Fibroblast of skin of right quadriceps (primary cell): ENCODE data around the gene SRPK3.

Source experiments
- DNase-seq: peaks from one replicate; pipeline ENCODE4 v3.0.0-alpha.2; 2013

Gene SRPK3

DNA sequence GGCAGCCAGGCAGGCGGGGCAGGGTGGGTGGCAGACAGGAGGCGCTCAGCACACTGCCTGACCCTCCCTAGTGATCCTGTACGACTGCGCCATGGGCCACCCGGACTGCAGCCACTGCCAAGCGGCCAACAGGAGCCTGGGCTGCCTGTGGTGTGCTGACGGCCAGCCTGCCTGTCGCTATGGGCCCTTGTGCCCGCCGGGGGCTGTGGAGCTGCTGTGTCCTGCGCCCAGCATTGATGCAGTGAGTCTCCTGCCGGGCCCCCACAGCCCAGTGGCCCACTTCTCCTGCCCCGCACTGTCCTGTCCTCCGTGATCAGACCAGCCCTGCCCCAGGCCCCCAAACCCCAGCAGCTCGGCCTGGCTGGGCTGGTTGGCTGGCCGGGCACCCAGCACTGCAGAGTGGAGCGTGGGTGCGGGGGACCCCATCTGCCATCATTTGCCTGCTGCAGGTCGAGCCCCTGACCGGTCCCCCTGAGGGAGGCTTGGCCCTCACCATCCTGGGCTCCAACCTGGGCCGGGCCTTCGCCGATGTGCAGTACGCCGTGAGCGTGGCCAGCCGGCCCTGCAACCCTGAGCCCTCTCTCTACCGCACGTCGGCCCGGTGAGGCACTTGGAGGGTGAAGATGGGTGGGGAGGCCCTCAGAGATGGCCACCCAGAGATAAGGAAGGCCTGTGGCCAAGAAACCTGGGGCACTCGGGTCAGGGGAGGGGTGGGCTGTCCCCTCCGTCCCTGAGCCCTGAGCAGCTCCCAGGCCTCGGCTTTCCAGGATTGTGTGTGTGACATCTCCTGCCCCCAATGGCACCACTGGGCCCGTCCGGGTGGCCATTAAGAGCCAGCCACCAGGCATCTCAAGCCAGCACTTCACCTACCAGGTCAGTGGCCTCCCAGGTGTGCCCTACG, 9.2 kb upstream of the SRPK3 start:
- no peak for DNase-seq

DNA sequence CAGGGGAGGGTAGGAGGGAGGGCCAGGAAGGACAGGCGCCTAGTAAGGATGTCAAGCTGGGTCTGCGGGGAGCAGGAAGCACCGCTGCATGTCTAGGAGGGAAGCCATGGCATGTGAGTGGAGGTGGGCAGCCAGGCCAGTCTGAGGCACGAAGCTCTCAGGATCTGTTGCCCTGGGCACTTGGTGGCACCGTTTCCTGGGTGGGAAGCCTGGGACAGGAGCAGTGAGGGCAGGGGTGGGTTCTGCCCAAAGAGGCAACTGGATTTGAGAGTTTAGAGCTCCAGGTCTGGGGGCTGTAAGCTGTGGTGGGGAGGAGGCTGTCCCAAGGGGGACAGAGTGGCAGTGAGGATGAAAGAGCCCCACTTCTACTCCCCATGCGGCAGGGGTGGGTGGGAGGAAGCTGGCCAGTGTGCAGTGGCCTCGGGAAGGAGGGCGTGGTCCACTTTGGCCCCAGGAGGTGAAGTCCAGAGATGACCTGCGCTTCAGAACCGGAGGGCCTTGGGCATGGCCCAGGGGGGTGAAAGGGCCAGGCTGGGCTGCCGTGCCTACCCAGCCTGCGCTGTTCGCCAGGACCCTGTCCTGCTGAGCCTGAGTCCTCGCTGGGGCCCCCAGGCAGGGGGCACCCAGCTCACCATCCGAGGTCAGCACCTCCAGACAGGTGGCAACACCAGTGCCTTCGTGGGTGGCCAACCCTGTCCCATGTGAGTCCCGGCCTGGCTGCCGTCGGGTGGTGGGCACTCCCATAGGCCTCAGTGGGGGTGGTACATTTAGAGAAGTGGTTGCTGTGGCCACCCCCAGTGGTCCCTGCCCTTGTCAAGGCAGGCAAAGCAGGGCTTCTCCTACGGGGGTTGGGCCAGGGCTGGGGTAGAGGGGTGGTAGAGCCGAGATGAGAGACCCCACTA, 8.3 kb upstream of the SRPK3 start:
- no peak for DNase-seq

DNA sequence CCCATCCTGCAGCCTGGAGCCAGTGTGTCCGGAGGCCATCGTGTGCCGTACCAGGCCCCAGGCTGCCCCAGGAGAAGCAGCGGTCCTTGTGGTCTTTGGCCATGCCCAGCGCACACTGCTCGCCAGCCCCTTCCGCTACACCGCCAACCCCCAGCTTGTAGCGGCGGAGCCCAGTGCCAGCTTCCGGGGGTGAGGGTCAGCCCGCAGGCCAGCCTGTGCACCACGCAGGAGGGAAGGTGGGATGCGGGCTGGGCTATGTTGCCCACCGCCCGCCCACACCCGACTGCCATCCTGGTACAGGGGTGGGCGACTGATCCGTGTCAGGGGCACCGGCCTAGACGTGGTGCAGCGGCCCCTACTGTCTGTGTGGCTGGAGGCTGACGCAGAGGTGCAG, 7.6 kb upstream of the SRPK3 start:
- no peak for DNase-seq

DNA sequence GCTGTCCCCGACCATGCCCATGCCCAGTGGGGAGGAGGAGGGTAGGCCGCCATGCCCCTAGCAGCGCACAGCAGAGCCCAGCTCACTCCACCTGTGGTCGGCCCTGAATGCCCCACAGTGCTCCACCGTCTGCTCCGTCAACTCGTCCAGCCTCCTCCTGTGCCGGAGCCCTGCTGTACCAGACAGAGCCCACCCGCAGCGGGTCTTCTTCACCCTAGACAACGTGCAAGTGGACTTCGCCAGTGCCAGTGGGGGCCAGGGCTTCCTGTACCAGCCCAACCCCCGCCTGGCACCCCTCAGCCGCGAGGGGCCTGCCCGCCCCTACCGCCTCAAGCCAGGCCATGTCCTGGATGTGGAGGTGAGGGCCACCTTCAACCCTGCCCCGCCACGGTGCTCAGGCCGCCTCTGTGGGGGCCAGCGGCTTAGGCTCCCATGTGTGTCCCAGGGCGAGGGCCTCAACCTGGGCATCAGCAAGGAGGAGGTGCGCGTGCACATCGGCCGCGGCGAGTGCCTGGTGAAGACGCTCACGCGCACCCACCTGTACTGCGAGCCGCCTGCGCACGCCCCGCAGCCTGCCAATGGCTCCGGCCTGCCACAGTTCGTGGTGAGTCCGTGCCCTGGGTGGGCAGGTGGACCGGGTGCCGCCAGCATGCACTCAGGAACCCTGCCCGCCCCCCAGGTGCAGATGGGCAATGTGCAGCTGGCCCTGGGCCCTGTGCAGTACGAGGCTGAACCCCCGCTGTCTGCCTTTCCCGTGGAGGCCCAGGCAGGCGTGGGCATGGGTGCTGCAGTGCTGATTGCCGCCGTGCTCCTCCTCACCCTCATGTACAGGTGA, 6.9 kb upstream of the SRPK3 start:
- DNase-seq: no peak

DNA sequence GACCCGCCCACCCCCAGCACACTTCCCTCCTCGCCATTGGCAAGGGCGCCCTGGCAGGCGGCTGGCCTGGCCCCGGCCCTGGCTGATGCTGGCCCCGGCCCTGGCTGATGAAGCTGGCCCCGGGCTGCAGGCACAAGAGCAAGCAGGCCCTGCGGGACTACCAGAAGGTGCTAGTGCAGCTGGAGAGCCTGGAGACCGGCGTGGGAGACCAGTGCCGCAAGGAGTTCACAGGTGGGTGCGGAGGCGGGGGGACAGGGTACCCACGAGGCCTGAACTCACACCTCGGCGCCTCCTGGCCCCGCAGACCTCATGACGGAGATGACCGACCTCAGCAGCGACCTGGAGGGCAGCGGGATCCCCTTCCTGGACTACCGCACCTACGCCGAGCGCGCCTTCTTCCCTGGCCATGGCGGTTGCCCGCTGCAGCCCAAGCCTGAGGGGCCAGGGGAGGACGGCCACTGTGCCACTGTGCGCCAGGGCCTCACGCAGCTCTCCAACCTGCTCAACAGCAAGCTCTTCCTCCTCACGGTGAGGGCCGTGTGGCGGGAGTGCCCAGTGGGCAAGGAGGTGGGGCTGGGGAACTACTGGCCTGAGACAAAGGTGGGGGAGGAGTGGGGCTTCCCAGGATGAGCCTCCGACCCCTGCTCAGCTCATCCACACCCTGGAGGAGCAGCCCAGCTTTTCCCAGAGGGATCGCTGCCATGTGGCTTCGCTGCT, 6.1 kb upstream of the SRPK3 start:
- no peak for DNase-seq

DNA sequence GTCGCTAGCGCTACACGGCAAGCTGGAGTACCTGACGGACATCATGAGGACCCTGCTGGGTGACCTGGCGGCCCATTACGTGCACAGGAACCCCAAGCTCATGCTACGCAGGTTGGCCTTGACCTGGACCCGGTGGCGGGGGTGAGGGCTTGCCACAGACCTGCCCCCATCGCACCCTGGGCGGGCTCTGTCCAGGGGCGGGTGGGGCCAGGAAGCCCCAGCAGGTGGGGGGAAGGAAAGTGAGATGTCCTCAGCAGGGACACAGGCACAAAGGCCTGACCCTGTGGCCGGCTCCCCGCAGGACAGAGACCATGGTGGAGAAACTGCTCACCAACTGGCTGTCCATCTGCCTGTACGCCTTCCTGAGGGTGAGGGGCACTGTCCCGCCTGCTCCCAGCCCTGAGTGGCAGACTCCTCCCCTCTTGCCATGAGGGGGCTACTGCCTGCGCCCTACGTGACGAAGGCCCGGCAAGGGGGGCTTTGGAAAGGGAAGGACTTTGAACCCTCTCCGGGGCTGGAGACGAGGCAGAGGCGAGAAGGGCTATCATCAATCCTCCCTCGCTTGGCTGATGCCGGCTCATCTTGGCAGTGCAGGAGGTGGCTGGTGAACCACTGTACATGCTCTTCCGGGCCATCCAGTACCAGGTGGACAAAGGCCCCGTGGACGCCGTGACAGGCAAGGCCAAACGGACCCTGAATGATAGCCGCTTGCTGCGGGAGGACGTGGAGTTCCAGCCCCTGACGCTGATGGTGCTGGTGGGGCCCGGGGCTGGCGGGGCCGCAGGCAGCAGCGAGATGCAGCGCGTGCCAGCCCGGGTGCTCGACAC, 5.3 kb upstream of the SRPK3 start:
- no peak for DNase-seq

DNA sequence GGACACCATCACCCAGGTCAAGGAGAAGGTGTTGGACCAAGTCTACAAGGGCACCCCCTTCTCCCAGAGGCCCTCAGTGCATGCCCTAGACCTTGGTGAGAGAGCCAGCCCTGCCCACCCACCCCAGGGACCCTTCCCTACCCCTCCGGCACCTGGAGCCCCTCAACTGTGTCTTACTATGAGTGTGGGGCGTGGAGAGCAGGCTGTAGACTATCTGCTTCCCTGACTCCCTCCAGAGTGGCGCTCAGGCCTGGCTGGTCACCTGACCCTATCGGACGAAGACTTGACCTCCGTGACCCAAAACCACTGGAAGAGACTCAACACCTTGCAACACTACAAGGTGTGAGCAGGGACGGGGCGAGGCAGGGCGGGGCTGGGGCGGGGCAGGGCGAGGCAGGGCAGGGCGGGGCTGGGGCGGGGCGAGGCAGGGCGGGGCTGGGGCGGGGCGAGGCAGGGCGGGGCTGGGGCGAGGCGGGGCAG, 4.7 kb upstream of the SRPK3 start:
- DNase-seq: no peak

DNA sequence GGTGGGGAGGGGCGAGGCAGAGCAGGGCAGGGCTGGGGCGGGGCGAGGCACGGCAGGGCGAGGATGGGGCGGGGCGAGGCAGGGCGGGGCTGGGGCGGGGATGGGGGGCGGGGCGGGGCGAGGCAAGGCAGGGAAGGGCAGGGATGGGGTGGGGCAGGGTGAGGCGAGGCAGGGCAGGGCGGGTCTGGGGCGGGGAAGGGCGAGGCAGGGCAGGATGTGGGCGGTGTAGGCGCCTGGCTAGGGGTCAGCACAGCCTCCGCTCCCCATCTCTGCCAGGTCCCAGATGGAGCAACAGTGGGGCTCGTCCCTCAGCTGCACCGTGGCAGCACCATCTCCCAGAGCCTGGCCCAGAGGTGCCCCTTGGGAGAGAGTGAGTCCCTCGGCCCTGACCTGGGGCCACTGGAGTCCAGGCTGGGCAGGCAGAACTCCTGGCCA, 4.2 kb upstream of the SRPK3 start:
- no peak for DNase-seq

DNA sequence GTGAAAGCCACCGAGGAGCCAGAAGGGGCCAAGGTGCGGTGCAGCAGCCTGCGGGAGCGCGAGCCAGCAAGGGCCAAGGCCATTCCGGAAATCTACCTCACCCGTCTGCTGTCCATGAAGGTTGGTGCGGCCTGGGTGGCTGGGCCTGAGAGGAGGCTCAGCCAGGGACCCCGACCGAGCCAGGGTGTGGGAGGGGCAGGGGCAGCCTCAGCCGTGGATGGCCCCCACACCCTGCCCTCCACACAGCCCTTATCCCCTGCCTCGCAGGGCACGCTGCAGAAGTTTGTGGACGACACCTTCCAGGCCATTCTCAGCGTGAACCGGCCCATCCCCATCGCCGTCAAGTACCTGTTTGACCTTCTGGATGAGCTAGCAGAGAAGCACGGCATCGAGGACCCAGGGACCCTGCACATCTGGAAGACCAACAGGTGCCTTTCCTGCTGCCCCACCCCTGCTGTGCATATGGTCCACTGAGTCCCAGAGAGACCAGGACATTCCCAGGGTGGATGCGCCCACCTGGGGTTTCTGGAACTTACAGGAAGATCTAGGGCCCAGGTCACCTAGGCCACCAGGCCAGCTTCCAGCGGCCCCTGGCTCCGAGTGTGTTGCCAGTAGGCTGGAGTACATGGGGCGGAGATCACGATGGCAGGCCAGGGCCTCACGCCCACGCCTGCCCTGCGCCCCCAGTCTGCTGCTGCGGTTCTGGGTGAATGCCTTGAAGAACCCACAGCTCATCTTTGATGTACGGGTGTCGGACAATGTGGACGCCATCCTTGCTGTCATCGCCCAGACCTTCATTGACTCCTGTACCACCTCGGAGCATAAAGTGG, 3.4 kb upstream of the SRPK3 start:
- no peak for DNase-seq

DNA sequence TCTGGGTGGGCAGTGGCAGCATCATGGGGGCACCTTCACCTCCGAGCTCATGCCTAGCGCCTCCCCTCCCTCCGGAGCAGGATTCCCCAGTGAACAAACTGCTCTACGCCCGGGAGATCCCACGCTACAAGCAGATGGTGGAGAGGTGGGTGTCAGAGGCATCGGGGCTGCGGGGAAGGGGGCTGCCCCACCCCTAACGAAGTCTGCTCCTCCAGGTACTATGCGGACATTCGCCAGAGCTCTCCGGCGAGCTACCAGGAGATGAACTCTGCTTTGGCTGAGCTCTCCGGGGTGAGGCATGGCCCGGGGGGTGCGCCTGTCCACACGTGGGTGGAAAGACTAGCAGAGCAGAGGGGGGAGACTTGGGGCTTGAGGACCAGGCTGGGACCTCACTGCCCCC, 2.7 kb upstream of the SRPK3 start:
- DNase-seq: no peak

DNA sequence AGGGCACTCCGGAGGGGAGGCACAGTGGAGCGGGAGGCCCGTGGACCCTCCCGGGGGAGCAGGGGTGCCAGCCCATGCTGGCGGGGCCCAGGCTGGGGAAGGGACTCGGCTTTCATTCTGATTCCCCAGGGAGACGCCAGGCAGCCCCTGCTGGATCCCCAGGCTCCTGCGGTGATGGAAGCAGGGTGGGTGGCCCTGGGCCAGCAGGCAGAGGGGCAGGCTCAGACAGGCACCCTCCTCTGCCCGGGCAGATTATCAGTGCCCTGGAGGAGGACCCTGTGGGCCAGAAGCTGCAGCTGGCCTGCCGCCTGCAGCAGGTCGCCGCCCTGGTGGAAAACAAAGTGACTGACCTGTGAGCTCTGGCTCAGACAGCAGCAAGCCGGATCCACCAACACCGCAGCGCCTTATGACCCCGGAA, 2.1 kb upstream of the SRPK3 start:
- DNase-seq: no peak

DNA sequence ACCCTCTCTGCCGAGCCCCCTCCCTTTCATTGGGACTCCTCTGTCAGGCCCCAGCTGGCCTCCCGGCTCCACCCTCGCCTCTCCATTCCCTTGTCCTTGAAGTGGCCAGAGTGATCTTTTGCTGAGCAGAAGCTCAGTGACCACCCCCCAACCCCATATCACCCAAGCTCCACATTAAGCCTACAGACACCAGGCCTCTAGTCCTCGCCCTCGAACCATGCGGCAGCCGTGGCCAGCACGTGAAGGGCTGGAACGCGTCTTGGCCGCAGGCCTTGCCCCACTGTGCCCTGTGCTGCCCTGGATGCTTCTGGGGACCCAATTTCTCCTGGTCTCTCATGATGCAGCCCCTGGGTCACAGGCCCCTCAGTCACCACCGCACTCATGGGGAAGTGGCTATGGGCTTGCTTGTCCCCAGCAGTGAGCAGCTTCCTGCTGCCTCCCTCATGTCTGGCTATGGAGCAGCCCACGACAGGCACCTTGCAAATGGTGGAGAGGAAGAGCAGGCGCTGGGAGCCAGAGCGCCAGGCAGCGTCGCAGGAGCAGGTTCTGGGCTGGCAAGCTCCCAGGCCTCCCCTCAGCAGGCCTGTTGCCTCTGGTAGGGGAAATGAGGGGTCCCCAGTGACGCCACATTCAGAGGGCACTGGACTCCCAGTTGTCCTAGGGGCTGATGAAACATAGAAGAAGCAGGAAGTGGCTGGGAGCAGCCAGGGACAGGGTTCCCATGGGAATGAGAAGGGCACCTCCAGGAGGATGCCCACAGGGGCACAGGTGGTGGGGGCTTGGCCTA, 757 bp upstream of the SRPK3 start:
- no peak for DNase-seq

DNA sequence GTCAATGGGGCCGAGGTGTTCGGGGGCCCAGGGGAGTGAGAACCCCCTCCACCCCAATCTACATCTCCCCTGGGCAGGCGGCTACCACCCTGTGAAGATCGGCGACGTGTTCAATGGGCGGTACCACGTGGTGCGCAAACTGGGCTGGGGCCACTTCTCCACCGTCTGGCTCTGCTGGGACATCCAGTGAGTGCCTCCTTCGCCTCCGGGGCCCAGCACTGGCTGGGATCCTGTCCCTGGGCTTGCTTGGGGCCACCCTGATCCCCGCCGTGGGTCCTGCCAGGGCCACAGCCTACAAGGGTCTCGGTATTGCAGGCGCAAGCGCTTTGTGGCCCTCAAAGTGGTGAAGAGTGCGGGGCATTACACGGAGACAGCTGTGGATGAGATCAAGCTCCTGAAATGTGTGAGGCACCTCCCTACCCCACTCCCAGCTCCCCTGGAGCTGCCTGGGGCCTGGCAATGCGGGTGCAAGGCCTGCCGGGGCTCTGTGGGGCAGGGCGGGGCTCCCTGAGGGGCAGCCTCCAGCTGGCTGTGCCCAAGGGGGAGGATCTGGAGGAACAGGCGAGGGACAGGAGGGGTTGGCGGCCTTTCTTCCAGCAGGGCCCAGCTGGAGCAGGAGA, 697 bp downstream of the SRPK3 start:
- no peak for DNase-seq

DNA sequence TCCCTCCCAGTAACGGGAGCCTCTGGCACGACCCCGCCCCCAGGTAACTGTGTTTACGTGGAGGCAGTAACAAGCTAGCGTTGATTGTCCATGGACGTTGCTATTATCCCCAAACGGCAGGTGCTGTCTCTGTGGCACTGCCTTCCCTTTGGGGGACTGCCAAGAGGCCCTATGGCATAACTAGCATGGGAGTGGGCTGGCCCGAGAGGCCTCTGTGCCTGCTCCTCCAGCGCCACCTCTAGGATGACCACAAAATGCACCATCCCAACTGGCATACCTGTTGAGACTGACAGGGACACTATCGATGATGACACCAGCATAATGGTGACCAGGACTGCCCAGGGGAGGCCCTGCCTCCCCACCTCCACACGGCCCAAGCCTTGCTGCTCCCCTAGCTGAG, 1.5 kb downstream of the SRPK3 start:
- DNase-seq: no peak

DNA sequence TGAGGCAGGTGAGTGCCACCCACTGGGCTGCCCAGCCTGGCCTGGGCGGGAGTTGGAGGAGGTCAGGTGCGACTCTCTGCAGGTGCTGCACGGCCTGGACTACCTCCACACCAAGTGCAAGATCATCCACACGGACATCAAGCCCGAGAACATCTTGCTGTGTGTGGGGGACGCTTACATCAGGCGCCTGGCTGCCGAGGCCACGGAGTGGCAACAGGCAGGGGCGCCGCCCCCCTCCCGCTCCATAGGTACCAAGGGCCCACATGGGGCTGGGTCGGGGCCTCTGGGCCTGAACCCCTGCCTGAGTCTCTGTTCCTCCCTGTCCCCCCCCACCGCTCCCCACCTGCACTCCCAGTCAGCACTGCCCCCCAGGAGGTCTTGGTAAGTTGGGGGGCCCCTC, 2.0 kb downstream of the SRPK3 start:
- no peak for DNase-seq

DNA sequence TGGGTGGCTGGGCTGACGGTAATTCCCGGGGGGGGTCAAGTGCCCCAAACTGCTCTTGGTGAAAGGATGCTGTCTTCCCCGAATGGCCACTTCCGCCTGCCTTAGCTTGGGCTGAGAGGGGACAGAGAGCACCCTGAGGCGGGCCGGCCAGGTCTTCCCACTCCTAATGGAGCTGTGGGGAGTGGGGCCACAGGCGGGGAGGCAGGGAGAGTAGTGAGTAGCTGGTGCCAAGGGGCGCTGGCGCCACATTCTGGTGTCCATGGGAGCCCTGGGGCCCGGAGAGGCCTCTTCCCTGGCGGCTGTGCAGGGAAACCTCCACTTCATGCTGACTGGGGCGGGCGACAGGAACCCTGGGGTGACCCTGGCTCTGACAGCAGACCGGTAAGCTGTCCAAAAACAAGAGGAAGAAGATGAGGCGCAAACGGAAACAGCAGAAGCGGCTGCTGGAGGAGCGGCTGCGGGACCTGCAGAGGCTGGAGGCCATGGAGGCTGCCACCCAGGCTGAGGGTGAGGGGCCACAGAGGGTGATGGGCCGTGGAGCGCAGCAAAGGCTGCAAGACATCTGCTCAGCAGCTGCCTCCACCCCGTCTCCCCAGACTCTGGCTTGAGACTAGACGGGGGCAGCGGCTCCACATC, 2.7 kb downstream of the SRPK3 start:
- no peak for DNase-seq

DNA sequence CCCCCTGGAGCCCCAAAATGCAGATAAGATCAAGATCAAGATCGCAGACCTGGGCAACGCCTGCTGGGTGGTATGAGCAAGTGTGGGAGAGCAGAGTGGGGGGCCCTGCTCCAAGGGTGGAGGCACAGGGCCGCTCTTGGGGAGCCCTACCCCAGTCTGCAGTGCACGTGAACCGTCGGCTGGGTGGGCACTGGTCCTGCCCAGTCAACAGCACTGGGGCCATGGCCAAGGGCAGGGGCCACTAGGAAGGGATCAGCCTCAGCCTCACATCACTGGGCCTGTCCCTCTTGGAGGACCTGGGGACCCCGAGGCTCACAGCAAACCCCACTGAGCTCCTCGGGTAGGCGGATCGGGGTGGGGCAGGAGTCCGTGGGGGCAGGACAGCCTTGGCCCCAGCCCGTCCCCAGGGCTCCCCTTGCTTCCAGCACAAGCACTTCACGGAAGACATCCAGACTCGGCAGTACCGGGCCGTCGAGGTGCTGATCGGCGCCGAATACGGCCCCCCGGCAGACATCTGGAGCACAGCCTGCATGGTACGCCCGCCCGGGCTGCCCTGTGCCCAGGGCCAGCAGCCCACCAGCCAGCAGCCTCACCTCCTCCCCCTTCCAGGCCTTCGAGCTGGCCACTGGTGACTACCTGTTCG, 3.6 kb downstream of the SRPK3 start:
- DNase-seq: no peak

DNA sequence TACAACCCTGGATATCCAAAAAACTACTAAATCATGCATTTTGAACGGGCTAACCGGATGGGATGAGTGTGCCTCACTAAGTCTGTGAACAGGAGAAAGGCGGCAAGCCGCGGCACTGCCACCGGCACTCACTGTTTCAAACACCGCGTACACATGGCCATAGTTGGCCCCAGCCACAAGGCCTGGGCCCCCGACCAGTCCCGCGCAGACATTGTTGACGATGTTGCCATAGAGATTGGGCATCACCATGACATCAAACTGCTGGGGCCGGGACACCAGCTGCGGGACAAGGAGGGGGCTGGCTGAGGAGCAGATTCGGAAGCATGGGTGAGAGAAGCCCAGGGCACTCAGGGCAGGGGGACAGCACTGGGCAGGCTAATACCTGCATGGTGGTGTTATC, 5.8 kb downstream of the SRPK3 start:
- no peak for DNase-seq
